Measurements from ENCODE around the gene ERC2.
"Not testable (repeated sequence)": the region's sequence is repeated elsewhere in the genome, so short reads cannot be mapped to it uniquely, and the experiment has no call there.

The ERC2 gene

GRCh38 chr3:56115698-56116097, 352.6 kb downstream of the ERC2 start:
- no peak overlapping the region for H3K4me3 ChIP-seq (ENCODE audit: low read length)
- DNase-seq (ENCODE audit: low read depth, low spot score) = no peak

DNA sequence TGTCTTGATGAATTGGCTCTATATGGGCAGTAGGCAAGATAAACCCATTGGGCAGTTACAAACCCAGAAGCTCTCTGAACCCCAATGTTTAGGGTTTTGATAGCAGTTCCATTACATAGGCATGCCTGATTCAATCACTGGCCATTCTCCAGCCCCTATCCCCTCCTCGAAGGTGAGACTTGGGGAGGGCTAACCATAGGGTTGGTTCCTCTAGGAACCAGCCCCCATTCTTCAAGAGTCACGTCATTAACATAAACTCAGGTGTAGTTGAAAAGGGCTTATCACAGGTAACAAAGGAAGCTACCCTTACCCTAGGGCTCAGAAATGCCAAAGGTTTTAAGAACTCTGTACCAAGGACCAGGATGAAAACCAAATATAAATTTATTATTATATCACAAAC, 353.1 kb downstream of the ERC2 start:
- no peak for DNase-seq (ENCODE audit: low read depth, low spot score)
- H3K4me3 ChIP-seq (ENCODE audit: low read length) = no peak overlapping the region

DNA sequence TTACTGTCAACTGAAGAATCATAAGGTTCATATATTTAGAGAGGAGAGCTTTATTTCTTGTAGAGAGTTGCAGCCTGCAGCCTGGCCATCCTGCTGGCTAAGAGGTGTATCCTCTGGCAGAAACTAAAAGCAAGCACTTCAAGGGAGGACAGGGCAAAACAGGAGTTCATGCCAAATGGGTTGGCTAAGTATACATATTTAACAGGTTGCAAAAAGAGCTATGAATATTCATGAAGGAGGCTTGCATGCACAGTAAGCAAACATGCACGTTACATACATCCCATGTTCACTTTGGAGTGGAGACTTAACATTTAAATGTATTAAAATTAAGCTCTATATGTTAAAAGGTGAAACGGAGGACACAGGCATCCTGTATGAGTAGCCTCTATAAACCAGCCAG, 354.4 kb downstream of the ERC2 start:
- no peak overlapping the region for H3K4me3 ChIP-seq (ENCODE audit: low read length)
- no peak for DNase-seq (ENCODE audit: low read depth, low spot score)

- DNase-seq (ENCODE audit: low read depth, low spot score) = no peak
- no peak overlapping the region for H3K4me3 ChIP-seq (ENCODE audit: low read length)
Measured at GRCh38 chr3:56113231-56113630, 355.0 kb downstream of the ERC2 start.

GRCh38 chr3:56111606-56112304, 356.5 kb downstream of the ERC2 start:
- DNase-seq (ENCODE audit: low read depth, low spot score) = no peak
- H3K4me3 ChIP-seq (ENCODE audit: low read length) = no peak overlapping the region

DNA sequence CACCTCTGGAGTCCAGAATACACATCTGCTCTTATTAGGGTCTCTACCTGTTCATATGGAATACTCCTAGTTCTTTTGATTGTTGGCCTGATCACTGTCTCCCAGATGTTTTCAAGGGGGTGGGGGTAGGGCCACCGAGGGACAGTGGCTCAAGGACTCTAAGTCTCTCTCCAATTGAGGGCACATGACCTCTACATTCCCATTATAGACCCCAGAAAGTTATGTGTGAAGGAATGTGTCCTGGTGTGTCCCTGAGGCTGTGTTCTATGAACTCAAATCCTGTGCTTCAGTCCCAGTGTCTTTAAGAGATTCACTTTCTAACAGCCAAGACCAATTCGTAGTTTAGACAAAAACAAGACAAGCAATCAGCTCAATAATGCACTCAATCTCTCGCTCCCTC, 357.4 kb downstream of the ERC2 start:
- no peak for DNase-seq (ENCODE audit: low read depth, low spot score)

GRCh38 chr3:56107157-56107556, 361.1 kb downstream of the ERC2 start:
- H3K4me3 ChIP-seq (ENCODE audit: low read length) = no peak overlapping the region

More for the DNA sequence above, 357.4 kb downstream of the ERC2 start:
- no peak overlapping the region for H3K4me3 ChIP-seq (ENCODE audit: low read length)

GRCh38 chr3:56102032-56102431, 366.2 kb downstream of the ERC2 start:
- H3K4me3 ChIP-seq (ENCODE audit: low read length) = no peak overlapping the region
- DNase-seq (ENCODE audit: low read depth, low spot score) = no peak

More at GRCh38 chr3:56107157-56107556, 361.1 kb downstream of the ERC2 start:
- DNase-seq (ENCODE audit: low read depth, low spot score) = no peak

GRCh38 chr3:56101576-56101975, 366.7 kb downstream of the ERC2 start:
- DNase-seq (ENCODE audit: low read depth, low spot score) = no peak
- H3K4me3 ChIP-seq (ENCODE audit: low read length) = no peak overlapping the region

DNA sequence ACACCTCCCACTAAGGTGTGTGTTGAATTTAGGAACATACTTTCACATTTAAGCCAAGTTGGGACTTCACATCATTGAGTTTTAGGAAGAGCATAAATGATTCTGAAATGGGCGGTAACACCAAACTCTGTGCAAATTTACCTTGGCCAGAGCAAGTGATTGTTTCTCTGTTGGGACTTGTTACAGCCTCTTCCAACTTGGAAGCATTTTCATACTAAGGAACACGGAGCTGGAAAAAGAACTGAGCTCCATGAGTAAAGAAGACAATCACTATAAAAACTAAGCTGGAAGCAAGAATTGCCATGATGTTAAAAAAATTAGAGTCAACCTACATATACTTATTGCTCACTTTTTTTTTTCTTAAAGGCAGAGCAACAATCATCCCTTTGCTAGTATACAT, 371.3 kb downstream of the ERC2 start:
- DNase-seq (ENCODE audit: low read depth, low spot score) = no peak

DNA sequence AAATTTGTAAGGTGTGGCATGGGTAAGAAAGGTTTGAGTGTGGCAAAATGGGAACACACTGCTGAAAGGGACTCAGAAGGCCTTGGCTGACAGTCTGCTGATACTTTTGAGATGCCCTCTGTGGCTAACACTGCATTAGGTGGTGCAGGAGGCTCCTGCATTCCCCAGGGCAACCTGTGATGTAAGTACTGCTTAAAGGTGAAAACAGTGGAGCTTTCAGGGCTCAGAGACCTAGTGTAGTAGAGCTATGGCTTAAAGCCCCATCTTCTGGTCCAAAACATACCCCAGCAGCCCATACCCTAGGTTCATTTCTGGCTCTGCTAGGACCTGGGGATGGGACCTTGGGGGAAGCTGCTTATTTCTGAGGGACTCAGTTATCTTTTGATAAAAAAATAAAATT, 374.1 kb downstream of the ERC2 start:
- no peak for DNase-seq (ENCODE audit: low read depth, low spot score)
- no peak overlapping the region for H3K4me3 ChIP-seq (ENCODE audit: low read length)

More for the DNA sequence above, 371.3 kb downstream of the ERC2 start:
- H3K4me3 ChIP-seq (ENCODE audit: low read length) = no peak overlapping the region

GRCh38 chr3:56089739-56090138, 378.5 kb downstream of the ERC2 start:
- no peak for DNase-seq (ENCODE audit: low read depth, low spot score)
- no peak overlapping the region for H3K4me3 ChIP-seq (ENCODE audit: low read length)

DNA sequence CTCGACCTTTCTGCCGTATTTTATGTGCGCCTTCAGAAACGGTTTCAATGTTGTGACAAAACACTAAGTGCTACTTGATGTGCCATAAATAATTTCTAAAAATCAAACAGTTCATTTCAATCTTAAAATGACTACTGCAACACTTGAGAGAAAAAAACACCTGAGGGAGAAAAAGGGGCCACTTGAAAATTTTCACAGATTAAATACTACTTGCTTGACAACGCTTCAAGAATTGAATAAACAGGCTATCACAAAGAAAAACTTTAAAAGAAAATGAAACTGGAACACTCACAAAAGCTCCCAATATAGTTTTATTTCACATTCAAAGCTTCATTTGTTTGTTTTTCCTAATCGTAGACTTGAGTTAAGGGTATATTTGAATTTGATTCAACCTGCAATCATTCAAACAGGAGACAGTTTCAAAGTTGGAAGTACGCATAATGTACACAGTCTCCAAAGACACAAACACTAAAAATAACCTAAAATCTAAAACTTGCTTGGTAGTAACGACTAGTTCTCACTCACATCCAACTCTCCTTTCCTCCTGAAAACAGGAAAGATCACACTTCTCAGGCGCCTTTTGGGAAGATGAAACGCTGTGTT, 380.7 kb downstream of the ERC2 start:
- no peak overlapping the region for H3K4me3 ChIP-seq (ENCODE audit: low read length)
- no peak for DNase-seq (ENCODE audit: low read depth, low spot score)

- no peak for DNase-seq (ENCODE audit: low read depth, low spot score)
- H3K4me3 ChIP-seq (ENCODE audit: low read length) = no peak overlapping the region
Measured at GRCh38 chr3:56086355-56086754, 381.9 kb downstream of the ERC2 start.

DNA sequence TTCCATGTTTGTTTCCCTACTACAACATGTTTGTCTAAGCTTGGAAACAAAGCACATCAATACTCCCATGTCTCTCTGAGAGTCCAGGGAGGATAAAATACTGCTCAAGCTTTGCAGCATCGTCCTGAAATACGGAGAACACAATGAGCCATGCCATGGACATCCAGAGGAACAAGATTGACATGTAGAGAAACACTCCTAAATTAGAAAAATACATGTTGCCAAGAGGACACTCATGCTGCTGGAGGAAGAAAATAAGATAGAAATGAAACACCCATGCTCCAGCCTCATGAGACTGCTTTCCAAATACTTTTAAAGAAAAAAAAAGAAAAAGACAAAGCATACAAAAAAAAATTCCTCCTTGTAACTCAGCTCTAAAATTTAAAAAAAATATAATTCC, 387.0 kb downstream of the ERC2 start:
- no peak for DNase-seq (ENCODE audit: low read depth, low spot score)
- H3K4me3 ChIP-seq (ENCODE audit: low read length) = no peak overlapping the region

DNA sequence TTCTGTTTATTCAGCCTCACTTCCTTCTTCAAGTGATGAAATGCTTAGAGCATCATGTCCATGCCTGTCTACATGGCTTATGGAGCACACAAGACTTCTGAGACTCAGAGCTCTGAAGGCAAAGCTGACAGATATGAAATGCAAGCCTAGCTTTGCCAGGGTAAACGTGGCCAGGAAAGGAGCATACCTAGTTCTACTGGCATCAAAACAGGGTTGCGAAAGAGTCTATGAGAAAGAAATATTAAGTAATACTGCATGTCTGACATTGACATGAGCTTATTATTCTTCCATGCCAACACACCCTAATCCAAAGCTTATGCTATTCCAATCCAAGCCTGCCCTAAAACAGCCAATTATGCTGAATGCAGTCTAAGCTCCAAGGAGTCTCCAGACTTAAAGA, 391.5 kb downstream of the ERC2 start:
- H3K4me3 ChIP-seq (ENCODE audit: low read length) = no peak overlapping the region

DNA sequence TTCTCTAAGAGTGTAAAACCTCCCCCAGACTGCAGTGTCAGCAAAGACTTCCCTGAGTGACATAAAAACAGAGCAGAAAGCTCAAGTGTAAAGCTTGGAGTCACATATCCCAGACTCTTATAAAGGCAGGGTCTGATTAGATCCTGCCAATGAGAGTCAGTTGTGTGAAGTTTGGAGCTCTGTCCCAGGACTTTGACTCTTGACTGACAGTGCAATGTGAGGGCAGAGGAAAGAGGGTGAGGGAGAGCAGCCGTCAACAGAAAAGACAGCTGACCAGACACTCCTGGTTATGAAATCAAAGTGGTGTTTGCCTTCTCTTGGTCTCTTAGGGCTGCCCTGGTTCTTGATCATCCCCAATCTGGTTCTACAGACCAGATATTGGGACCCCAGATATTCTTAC, 393.2 kb downstream of the ERC2 start:
- no peak for DNase-seq (ENCODE audit: low read depth, low spot score)

More for the DNA sequence above, 391.5 kb downstream of the ERC2 start:
- DNase-seq (ENCODE audit: low read depth, low spot score) = no peak

DNA sequence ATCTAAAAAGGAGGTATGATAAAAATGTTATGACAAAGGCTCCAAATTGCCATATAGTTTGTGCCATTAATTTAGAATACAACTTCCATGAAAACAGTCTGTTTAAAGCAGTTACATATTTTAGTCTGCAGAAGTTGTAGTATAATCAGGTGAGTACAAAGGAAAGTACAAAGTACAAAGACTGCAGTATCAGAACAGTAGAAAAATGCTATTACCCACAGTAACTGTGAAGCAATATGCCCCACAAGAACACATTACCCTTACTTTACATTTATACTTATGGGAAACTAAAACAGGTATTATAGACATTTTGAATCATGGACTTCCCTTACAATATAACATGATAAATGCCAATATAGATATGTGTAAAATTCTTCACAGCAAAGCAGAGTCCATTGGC, 398.5 kb downstream of the ERC2 start:
- no peak for DNase-seq (ENCODE audit: low read depth, low spot score)
- H3K4me3 ChIP-seq (ENCODE audit: low read length) = no peak overlapping the region

More for the DNA sequence above, 393.2 kb downstream of the ERC2 start:
- H3K4me3 ChIP-seq (ENCODE audit: low read length) = no peak overlapping the region

DNA sequence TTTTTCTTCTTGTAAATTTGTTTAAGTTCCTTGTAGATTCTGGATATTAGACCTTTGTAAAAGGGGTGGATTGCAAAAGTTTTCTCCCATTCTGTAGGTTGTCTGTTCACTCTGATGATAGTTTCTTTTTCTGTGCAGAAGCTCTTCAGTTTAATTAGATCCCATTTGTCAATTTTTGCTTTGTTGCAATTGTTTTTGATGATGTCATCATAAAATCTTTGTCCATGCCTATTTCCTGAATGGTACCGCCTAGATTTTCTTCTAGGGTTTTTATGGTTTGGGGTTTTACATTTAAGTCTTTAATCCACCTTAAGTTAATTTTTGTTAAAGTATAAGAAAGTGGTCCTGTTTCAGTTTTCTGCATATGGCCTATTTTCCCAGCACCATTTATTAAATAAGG, 401.9 kb downstream of the ERC2 start:
- not testable (repeated sequence) for DNase-seq (ENCODE audit: low read depth, low spot score); H3K4me3 ChIP-seq (ENCODE audit: low read length)

GRCh38 chr3:56064684-56065083, 403.6 kb downstream of the ERC2 start:
- H3K4me3 ChIP-seq (ENCODE audit: low read length) = no peak overlapping the region
- DNase-seq (ENCODE audit: low read depth, low spot score) = no peak

- no peak overlapping the region for H3K4me3 ChIP-seq (ENCODE audit: low read length)
Measured at GRCh38 chr3:56061279-56061626, 407.0 kb downstream of the ERC2 start.

More at GRCh38 chr3:56061279-56061626, 407.0 kb downstream of the ERC2 start:
- DNase-seq (ENCODE audit: low read depth, low spot score) = no peak
